DND-41 (cell line): ENCODE data around the gene UBXN2A.

ENCODE experiments used
- EZH2 ChIP-seq: IDR thresholded peaks from 3 replicates; pipeline ENCODE4 v1.6.1; 2012; ENCODE audit warnings: borderline replicate concordance, low read depth, mild to moderate bottlenecking, moderate library complexity, low read length, inconsistent platforms; ENCODE audit not compliant: severe bottlenecking
- TF ChIP-seq, protein P1 (sequence below): IDR thresholded peaks from 2 replicates; pipeline ENCODE4 v1.5.1; 2012; ENCODE audit warnings: borderline replicate concordance, low read length, moderate library complexity, mild to moderate bottlenecking; ENCODE audit not compliant: poor library complexity, severe bottlenecking; ENCODE audit errors: extremely low read depth

DNA sequence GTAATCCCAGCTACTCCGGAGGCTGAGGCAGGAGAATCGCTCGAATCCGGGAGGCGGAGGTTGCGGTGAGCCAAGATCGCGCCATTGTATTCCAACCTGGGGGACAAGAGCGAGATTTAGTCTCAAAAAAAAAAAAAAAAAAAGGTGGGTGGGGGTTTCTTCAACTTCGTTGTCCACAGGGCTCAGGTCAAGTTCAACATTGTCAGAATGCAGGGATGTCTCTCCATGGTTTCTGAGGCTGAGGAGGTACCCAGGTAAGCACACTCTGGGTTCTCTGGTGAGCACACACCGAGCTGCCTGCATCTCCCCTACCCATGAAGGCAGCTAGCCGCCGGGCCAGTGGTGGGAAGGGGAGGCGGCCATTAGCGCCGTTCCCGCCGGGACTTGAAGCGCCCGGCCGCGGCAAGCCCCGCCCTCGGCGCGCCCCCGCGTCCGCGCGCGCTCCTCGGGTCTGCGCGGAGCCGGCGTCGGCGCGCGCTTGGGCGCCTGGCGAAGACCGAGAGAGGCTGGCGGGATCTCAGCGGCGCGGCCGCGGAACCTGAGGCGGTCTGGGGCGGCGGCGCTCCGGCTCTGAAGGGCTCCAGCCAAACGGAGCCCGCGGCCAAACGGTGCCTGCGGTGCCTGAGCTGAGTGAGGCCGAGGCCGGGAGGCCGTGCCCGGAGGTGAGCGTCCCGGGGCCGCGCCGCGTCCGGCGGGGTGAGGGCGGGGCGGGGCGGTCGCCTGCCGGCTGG lies at the start of gene UBXN2A:
- TF ChIP-seq, protein P1, sequence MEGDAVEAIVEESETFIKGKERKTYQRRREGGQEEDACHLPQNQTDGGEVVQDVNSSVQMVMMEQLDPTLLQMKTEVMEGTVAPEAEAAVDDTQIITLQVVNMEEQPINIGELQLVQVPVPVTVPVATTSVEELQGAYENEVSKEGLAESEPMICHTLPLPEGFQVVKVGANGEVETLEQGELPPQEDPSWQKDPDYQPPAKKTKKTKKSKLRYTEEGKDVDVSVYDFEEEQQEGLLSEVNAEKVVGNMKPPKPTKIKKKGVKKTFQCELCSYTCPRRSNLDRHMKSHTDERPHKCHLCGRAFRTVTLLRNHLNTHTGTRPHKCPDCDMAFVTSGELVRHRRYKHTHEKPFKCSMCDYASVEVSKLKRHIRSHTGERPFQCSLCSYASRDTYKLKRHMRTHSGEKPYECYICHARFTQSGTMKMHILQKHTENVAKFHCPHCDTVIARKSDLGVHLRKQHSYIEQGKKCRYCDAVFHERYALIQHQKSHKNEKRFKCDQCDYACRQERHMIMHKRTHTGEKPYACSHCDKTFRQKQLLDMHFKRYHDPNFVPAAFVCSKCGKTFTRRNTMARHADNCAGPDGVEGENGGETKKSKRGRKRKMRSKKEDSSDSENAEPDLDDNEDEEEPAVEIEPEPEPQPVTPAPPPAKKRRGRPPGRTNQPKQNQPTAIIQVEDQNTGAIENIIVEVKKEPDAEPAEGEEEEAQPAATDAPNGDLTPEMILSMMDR: no peak
- no peak for TF ChIP-seq EZH2
